Testis (tissue), 3 donors: ENCODE measurements around the gene STAU1. TPM values are rescaled to one million over a fixed set of nuclear protein-coding genes. Genes with fewer than 3 reads are reported as not detected.
"Not testable (repeated sequence)": the region's sequence is repeated elsewhere in the genome, so short reads cannot be mapped to it uniquely, and the experiment has no call there.

Experiments
- DNase-seq: peaks from one replicate; pipeline ENCODE4 v3.0.0-alpha.2; 2019
- H3K27ac ChIP-seq, 2 donors: fragments of 200-600 bp; sonication (generic); one replicate each; pipeline ENCODE4 v1.5.1; 2019
- H3K27me3 ChIP-seq: fragments of 200-600 bp; sonication (generic); one replicate; pipeline ENCODE4 v1.5.1; 2019
- H3K36me3 ChIP-seq: fragments of 200-600 bp; sonication (generic); one replicate; pipeline ENCODE4 v1.5.1; 2017; ENCODE audit warnings: low read depth; ENCODE audit errors: missing control alignments
- H3K4me1 ChIP-seq: fragments of 200-600 bp; sonication (generic); one replicate; pipeline ENCODE4 v1.5.1; 2019
- H3K4me3 ChIP-seq, 2 donors: fragments of 200-600 bp; sonication (generic); one replicate each; pipeline ENCODE4 v1.5.1; 2017 to 2019
- H3K9me3 ChIP-seq: fragments of 200-600 bp; sonication (generic); one replicate; pipeline ENCODE4 v1.5.1; 2017
- CTCF ChIP-seq, 3 experiments: fragments of 450-650 bp in 2 of 3; fragments of 200-600 bp in 1 of 3; sonication (generic) in 1 of 3; IDR thresholded peaks; one replicate each; pipeline ENCODE4 v1.5.1; 2016 to 2019; ENCODE audit warnings: antibody characterized with exemption in 3 of 3, mild to moderate bottlenecking in 2 of 3, moderate library complexity in 1 of 3
- POLR2A ChIP-seq: fragments of 450-650 bp; IDR thresholded peaks from one replicate; pipeline ENCODE4 v1.6.1; 2017; ENCODE audit warnings: antibody characterized with exemption, mild to moderate bottlenecking, moderate library complexity
- WGBS, 2 donors: methylation state at CpG; one replicate each; pipeline ENCODE4 v1.1.5; 2018; 5-methylcytosine and 5-hydroxymethylcytosine counted together
- intact Hi-C: fragments of 100-400 bp; cut with DNase I; formaldehyde crosslinking; loops from one replicate; pipeline ENCODE4 v1.15.1; 2023; ENCODE audit warnings: low total_unique reads
- polyA plus RNA-seq: library from polyadenylated mRNA; stranded (reverse); fragments of 350-450 nt; fragmentation: Illumina TruSeq; extraction: RNeasy Lipid Tissue Mini Kit (QIAGEN cat#74804); gene quantifications from one replicate; pipeline ENCODE4 v1.2.3, GENCODE V29; 2014; ENCODE audit warnings: low read depth, low replicate concordance; ENCODE audit not compliant: insufficient read depth
- total RNA-seq, 2 donors: library from RNA; depleted of rRNA; stranded (reverse); fragments of >200 nt; gene quantifications; one replicate each; pipeline ENCODE4 v1.2.3, GENCODE V29; 2016

STAU1 gene
- total and polyA plus RNA-seq, 3 donors from 2014 or later = 77.3 to 95.4 (median 85.0) TPM

GRCh38 chr20:49136817-49137571 is 51.1 kb downstream of the STAU1 start:
- DNase-seq = no peak
- TF ChIP-seq POLR2A = no peak
- TF ChIP-seq CTCF (IDR thresholded peaks at IDR 0.05) = no peak
- Histone ChIP-seq H3K36me3 (no peaks in the 10 kb centered on the region), H3K9me3 (no peaks in the 10 kb centered on the region), H3K27ac (no peak overlapping the region), H3K4me1 (peaks cover 3% of the 10 kb centered on the region), H3K27me3 (no peaks in the 10 kb centered on the region), H3K4me3 (no peak overlapping the region)
- intact Hi-C loops = loop anchor here (10.0 kb wide), 1 partner anchor 78 kb away; the partner anchor contains the start of gene DDX27
- 88% methylated on average over 15 of the region's 15 CpGs for WGBS, 2 donors

- not testable (repeated sequence) for DNase-seq, H3K27me3 ChIP-seq, H3K4me1 ChIP-seq, H3K4me3 ChIP-seq, H3K36me3 ChIP-seq, H3K9me3 ChIP-seq, H3K27ac ChIP-seq
- intact Hi-C loops = loop anchor here (10.0 kb wide), 1 partner anchor 80 kb away; the partner anchor contains the start of gene DDX27
- 80 to 88% methylated on average over 8 of the region's 8 CpGs for WGBS, 2 donors
Observed at GRCh38 chr20:49134797-49135196, 53.3 kb downstream of the STAU1 start.

- Histone ChIP-seq H3K4me1 (peaks cover 3% of the 10 kb centered on the region), H3K4me3 (no peak overlapping the region), H3K36me3 (no peaks in the 10 kb centered on the region), H3K9me3 (no peaks in the 10 kb centered on the region), H3K27me3 (no peaks in the 10 kb centered on the region), H3K27ac (no peak overlapping the region)
- intact Hi-C loops = loop anchor here (10.0 kb wide), 1 partner anchor 81 kb away; the partner anchor contains the start of gene DDX27
- no peak for TF ChIP-seq CTCF (IDR thresholded peaks at IDR 0.05)
- TF ChIP-seq POLR2A = no peak
- DNase-seq = no peak
- 65 to 77% methylated on average over 3 of the region's 3 CpGs for WGBS, 2 donors
Observed at GRCh38 chr20:49133571-49133970, 54.6 kb downstream of the STAU1 start.

- no peaks in the 10 kb centered on the region for H3K9me3 ChIP-seq
- H3K4me3 ChIP-seq = no peak overlapping the region
- H3K4me1 ChIP-seq = peaks cover 3% of the 10 kb centered on the region
- H3K27me3 ChIP-seq = no peaks in the 10 kb centered on the region
- no peak for TF ChIP-seq POLR2A
- peak; percentile 39 to 56 (median 47) for TF ChIP-seq CTCF (IDR thresholded peaks at IDR 0.05)
- DNase-seq = no peak
- intact Hi-C loops = loop anchor here (10.0 kb wide), 1 partner anchor 82 kb away; the partner anchor contains the start of gene DDX27
- no peak overlapping the region for H3K27ac ChIP-seq
- 35 to 36% methylated on average over 5 of the region's 5 CpGs for WGBS, 2 donors
- no peaks in the 10 kb centered on the region for H3K36me3 ChIP-seq
Observed at GRCh38 chr20:49132995-49133478, 55.1 kb downstream of the STAU1 start.

GRCh38 chr20:49123982-49124381 is 64.2 kb downstream of the STAU1 start:
- H3K4me3 ChIP-seq = no peak overlapping the region
- TF ChIP-seq POLR2A = no peak
- intact Hi-C loops = no loop called here
- no peaks in the 10 kb centered on the region for H3K36me3 ChIP-seq
- 96 to 97% methylated on average over 8 to 10 of the region's 10 CpGs for WGBS, 2 donors
- H3K9me3 ChIP-seq = no peaks in the 10 kb centered on the region
- DNase-seq = no peak
- no peak overlapping the region for H3K27ac ChIP-seq
- no peaks in the 10 kb centered on the region for H3K27me3 ChIP-seq
- no peaks in the 10 kb centered on the region for H3K4me1 ChIP-seq
